ENCODE data around the gene SLC22A15. TPM values are rescaled to one million over a fixed set of nuclear protein-coding genes. Genes with fewer than 3 reads are reported as not detected.

Gene SLC22A15
- total and polyA plus RNA-seq, 3 donors from 2014 or later = 1.8 to 9.4 (median 6.4) TPM

- intact Hi-C loops (cut with DNase I; ENCODE audit: low total_unique reads) = no loop called here
- Histone ChIP-seq H3K27ac (no peak overlapping the region), H3K4me3 (no peak overlapping the region), H3K9me3 (no peaks in the 10 kb centered on the region), H3K27me3 (no peaks in the 10 kb centered on the region), H3K36me3 (ENCODE audit: low read depth, missing control alignments) (no peaks in the 10 kb centered on the region), H3K4me1 (no peaks in the 10 kb centered on the region)
- WGBS, 2 donors = 57 to 64% methylated on average over 5 of the region's 5 CpGs
- peak; percentile 13 to 44 (median 34) for TF ChIP-seq CTCF (IDR thresholded peaks at IDR 0.05)
- TF ChIP-seq POLR2A (IDR thresholded peaks at IDR 0.05) = no peak
- peak; percentile 79 for DNase-seq
Observed at GRCh38 chr1:116020668-116021272, 44.5 kb downstream of the SLC22A15 start.

GRCh38 chr1:116024626-116025025 lies 48.3 kb downstream of the SLC22A15 start:
- intact Hi-C loops (cut with DNase I; ENCODE audit: low total_unique reads) = no loop called here
- no peaks in the 10 kb centered on the region for H3K4me1 ChIP-seq
- no peak for DNase-seq
- no peak overlapping the region for H3K27ac ChIP-seq
- H3K36me3 ChIP-seq (ENCODE audit: low read depth, missing control alignments) = no peaks in the 10 kb centered on the region
- TF ChIP-seq POLR2A (IDR thresholded peaks at IDR 0.05) (no peak), CTCF (IDR thresholded peaks at IDR 0.05) (no peak)
- WGBS, 2 donors = 9 to 44% methylated on average over 3 of the region's 3 CpGs
- H3K27me3 ChIP-seq = no peaks in the 10 kb centered on the region
- H3K9me3 ChIP-seq = no peaks in the 10 kb centered on the region
- no peak overlapping the region for H3K4me3 ChIP-seq

GRCh38 chr1:116026631-116027030 lies 50.3 kb downstream of the SLC22A15 start:
- Histone ChIP-seq H3K27ac (no peak overlapping the region), H3K27me3 (no peaks in the 10 kb centered on the region), H3K9me3 (no peaks in the 10 kb centered on the region), H3K4me3 (no peak overlapping the region), H3K4me1 (no peaks in the 10 kb centered on the region), H3K36me3 (ENCODE audit: low read depth, missing control alignments) (no peaks in the 10 kb centered on the region)
- no peak for DNase-seq
- intact Hi-C loops (cut with DNase I; ENCODE audit: low total_unique reads) = no loop called here
- TF ChIP-seq POLR2A (IDR thresholded peaks at IDR 0.05) = no peak
- TF ChIP-seq CTCF (IDR thresholded peaks at IDR 0.05) = no peak
- 88 to 94% methylated on average over 4 of the region's 4 CpGs for WGBS, 2 donors

- no peak for DNase-seq
- Histone ChIP-seq H3K36me3 (ENCODE audit: low read depth, missing control alignments) (no peaks in the 10 kb centered on the region), H3K4me1 (no peaks in the 10 kb centered on the region), H3K27ac (no peak overlapping the region), H3K9me3 (no peaks in the 10 kb centered on the region), H3K4me3 (no peak overlapping the region), H3K27me3 (no peaks in the 10 kb centered on the region)
- WGBS, 2 donors = 87 to 89% methylated on average over 13 of the region's 13 CpGs
- TF ChIP-seq POLR2A (IDR thresholded peaks at IDR 0.05) (no peak), CTCF (IDR thresholded peaks at IDR 0.05) (no peak)
- intact Hi-C loops (cut with DNase I; ENCODE audit: low total_unique reads) = no loop called here
Observed at GRCh38 chr1:116031302-116031835, 55.1 kb downstream of the SLC22A15 start.

GRCh38 chr1:116033322-116033721 lies 57.0 kb downstream of the SLC22A15 start:
- no peak for DNase-seq
- intact Hi-C loops (cut with DNase I; ENCODE audit: low total_unique reads) = no loop called here

More at GRCh38 chr1:116033322-116033721, 57.0 kb downstream of the SLC22A15 start:
- Histone ChIP-seq H3K27me3 (no peaks in the 10 kb centered on the region), H3K9me3 (no peaks in the 10 kb centered on the region), H3K4me1 (no peaks in the 10 kb centered on the region), H3K4me3 (no peak overlapping the region), H3K36me3 (ENCODE audit: low read depth, missing control alignments) (no peaks in the 10 kb centered on the region), H3K27ac (no peak overlapping the region)
- TF ChIP-seq CTCF (IDR thresholded peaks at IDR 0.05) = no peak
- no peak for TF ChIP-seq POLR2A (IDR thresholded peaks at IDR 0.05)
- 79 to 88% methylated on average over 3 of the region's 3 CpGs for WGBS, 2 donors

Data from testis (tissue), 3 donors.